ENCODE measurements around the gene GPR63. TPM values are rescaled to one million over a fixed set of nuclear protein-coding genes. Genes with fewer than 3 reads are reported as not detected.

Gene GPR63
- total RNA-seq, 1 experiment from 2014 or later: 2.7 TPM

GRCh38 chr6:96755096-96755495 lies 82.2 kb downstream of the GPR63 start:
- H3K9me3 Mint-ChIP-seq (ENCODE audit: low read depth, unreplicated experiment): no peaks in the 10 kb centered on the region
- no peaks in the 10 kb centered on the region for H3K4me1 Mint-ChIP-seq (ENCODE audit: low read depth, unreplicated experiment)
- CTCF ChIA-PET: no interaction called here
- TF ChIP-seq, protein P1, sequence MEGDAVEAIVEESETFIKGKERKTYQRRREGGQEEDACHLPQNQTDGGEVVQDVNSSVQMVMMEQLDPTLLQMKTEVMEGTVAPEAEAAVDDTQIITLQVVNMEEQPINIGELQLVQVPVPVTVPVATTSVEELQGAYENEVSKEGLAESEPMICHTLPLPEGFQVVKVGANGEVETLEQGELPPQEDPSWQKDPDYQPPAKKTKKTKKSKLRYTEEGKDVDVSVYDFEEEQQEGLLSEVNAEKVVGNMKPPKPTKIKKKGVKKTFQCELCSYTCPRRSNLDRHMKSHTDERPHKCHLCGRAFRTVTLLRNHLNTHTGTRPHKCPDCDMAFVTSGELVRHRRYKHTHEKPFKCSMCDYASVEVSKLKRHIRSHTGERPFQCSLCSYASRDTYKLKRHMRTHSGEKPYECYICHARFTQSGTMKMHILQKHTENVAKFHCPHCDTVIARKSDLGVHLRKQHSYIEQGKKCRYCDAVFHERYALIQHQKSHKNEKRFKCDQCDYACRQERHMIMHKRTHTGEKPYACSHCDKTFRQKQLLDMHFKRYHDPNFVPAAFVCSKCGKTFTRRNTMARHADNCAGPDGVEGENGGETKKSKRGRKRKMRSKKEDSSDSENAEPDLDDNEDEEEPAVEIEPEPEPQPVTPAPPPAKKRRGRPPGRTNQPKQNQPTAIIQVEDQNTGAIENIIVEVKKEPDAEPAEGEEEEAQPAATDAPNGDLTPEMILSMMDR (IDR thresholded peaks at IDR 0.05; ENCODE audit: unreplicated experiment): no peak
- H3K27me3 Mint-ChIP-seq (ENCODE audit: unreplicated experiment): no peaks in the 10 kb centered on the region
- H3K36me3 Mint-ChIP-seq (ENCODE audit: insufficient read depth, unreplicated experiment): no peaks in the 10 kb centered on the region
- no peak overlapping the region for H3K27ac Mint-ChIP-seq (ENCODE audit: unreplicated experiment)
- DNase-seq: no peak
- no peak overlapping the region for H3K4me3 Mint-ChIP-seq (ENCODE audit: low read depth, unreplicated experiment)
- intact Hi-C loops (cut with micrococcal nuclease; ENCODE audit: unreplicated experiment): loop anchor here (5.0 kb wide), 1 partner anchor 128 kb away; no protein-coding TSS in a partner anchor
- no TSS peak for BruUV-seq (replicated peaks)

DNA sequence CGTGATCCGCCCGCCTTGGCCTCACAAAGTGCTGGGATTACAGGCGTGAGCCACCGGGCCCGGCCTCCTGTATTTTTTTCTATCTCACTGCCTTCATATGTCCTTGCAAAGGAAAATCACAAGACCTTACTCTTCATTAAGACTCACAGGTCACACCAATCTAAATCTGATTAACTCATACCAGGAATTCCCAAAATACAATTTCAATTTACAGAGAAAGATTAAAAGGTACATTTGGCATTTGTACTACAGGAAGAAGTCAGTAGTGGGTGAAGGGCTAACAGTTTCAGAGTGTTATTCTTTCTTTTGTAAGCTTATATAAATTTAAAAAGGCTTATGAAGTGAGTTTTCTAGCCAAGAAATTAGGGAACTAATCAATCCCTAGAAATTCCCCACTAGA lies 87.4 kb downstream of the GPR63 start:
- no peaks in the 10 kb centered on the region for H3K27me3 Mint-ChIP-seq (ENCODE audit: unreplicated experiment)
- intact Hi-C loops (cut with micrococcal nuclease; ENCODE audit: unreplicated experiment): no loop called here
- CTCF ChIA-PET: no interaction called here

More for the DNA sequence above, 87.4 kb downstream of the GPR63 start:
- TF ChIP-seq, protein P1 (IDR thresholded peaks at IDR 0.05; ENCODE audit: unreplicated experiment): no peak
- Mint-ChIP-seq H3K27ac (ENCODE audit: unreplicated experiment) (no peak overlapping the region), H3K4me3 (ENCODE audit: low read depth, unreplicated experiment) (no peak overlapping the region), H3K9me3 (ENCODE audit: low read depth, unreplicated experiment) (no peaks in the 10 kb centered on the region), H3K4me1 (ENCODE audit: low read depth, unreplicated experiment) (no peaks in the 10 kb centered on the region), H3K36me3 (ENCODE audit: insufficient read depth, unreplicated experiment) (no peaks in the 10 kb centered on the region)
- DNase-seq: no peak
- BruUV-seq (replicated peaks): no TSS peak

Other genes starting within 250 kb of the GPR63 start
- gene NDUFAF4, start 60.4 kb upstream of the GPR63 start, total RNA-seq (2022): 39.6 and 50.9 TPM in 2 replicates
- 0.12 and 0.20 TPM in 2 replicates for gene KLHL32, start 87.3 kb upstream of the GPR63 start, total RNA-seq (2022)

All from Calu3 (cell line).